ENCODE data around the gene ASPRV1. TPM values are rescaled to one million over a fixed set of nuclear protein-coding genes. Genes with fewer than 3 reads are reported as not detected.
A peak's percentile ranks its signal among the peaks of the same experiment; 100 is the strongest.

ASPRV1 gene
- total RNA-seq, 3 donors from 2014 or later (not counting 1 experiment from before 2014, with no cell fraction given) = 1.4 to 2.7 (median 1.9) TPM

DNA sequence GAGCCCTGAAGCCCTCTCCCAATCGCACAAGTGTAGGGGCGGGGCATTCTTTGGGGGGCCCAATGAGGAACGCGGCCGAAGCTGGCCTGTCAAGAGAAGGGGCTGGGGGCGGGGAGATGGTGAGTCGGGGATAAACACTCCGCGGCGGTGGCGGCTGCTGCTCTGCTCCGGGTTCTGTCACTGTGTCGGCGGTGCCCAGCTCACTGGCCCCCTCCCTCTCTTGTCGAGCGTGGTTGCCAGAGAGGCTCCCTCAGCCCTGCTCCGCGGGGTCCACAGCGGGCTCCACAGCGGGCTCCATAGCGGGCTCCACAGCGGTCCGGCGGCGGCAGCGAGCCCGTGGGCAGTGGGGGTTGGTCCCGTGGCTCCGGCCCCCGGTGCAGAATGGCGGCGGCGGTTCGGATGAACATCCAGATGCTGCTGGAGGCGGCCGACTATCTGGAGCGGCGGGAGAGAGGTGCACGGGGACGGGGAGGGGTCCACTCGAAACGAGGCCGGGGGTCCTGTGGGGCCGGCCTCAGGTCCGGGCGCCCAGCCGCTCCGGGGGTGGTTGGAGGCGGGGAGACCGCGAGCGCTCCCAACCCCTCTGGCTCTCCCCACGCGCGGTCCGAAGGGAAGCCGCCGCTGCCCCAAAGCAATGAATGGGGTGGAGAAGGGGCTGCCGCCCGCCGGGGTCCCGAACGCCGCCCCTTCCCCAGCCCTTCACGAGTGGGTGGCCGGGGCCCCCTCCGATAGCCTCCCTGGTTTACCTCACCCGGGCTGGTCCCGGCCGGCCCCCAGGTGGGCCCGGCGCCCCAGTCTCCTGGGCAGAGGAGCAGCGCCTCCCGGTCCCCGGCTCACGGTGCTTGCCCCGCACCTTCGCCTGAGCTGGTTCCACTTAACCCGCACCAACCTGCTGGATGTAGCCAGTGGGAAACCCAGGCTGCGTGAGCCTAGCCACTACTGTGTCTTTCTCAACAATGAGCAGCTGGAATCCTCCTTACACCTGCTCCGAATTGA is 46.2 kb downstream of the ASPRV1 start, which contains the start of gene MXD1:
Gene MXD1 (plus strand): TSS at position 160 of the 996 bp plus-strand sequence. CDS start 222 bp downstream, at position 382.
- H3K9me3 Mint-ChIP-seq = no peaks in the 10 kb centered on the region
- ATAC-seq (no peak), DNase-seq (peak; percentile 29 to 41)
- H3K27ac Mint-ChIP-seq = peak within 1 kb of the TSS; percentile 91 to 98
- H3K4me3 ChIP-seq (ENCODE audit: low read length) = peak within 1 kb of the TSS; percentile 76
- under 1% methylated on average over 81 of the region's 81 CpGs for WGBS (ENCODE audit: insufficient coverage)
- peaks cover 8% of the 10 kb centered on the region for H3K36me3 Mint-ChIP-seq
- H3K4me3 Mint-ChIP-seq = peak within 1 kb of the TSS; percentile 85
- H3K27ac ChIP-seq (ENCODE audit: low read length) = peak within 1 kb of the TSS; percentile 91
- peaks cover 23% of the 10 kb centered on the region for H3K36me3 ChIP-seq (ENCODE audit: control insufficient read depth, insufficient read depth, low read length)
- TF ChIP-seq, protein P1, sequence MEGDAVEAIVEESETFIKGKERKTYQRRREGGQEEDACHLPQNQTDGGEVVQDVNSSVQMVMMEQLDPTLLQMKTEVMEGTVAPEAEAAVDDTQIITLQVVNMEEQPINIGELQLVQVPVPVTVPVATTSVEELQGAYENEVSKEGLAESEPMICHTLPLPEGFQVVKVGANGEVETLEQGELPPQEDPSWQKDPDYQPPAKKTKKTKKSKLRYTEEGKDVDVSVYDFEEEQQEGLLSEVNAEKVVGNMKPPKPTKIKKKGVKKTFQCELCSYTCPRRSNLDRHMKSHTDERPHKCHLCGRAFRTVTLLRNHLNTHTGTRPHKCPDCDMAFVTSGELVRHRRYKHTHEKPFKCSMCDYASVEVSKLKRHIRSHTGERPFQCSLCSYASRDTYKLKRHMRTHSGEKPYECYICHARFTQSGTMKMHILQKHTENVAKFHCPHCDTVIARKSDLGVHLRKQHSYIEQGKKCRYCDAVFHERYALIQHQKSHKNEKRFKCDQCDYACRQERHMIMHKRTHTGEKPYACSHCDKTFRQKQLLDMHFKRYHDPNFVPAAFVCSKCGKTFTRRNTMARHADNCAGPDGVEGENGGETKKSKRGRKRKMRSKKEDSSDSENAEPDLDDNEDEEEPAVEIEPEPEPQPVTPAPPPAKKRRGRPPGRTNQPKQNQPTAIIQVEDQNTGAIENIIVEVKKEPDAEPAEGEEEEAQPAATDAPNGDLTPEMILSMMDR (IDR thresholded peaks at IDR 0.05) = no peak
- no peaks in the 10 kb centered on the region for H3K9me3 ChIP-seq (ENCODE audit: control insufficient read depth, insufficient read depth, low read length)
- intact Hi-C loops (cut with micrococcal nuclease) = loop anchor here (1.0 to 5.0 kb wide), 8 partner anchors 32 to 702 kb away; partner anchors contain the start of genes C2orf42, FAM136A, PCBP1 and TIA1
- H3K27me3 Mint-ChIP-seq (ENCODE audit: low read depth in 2 of 2) = no peaks in the 10 kb centered on the region
- peaks cover 25 to 32% of the 10 kb centered on the region in 2 donors for H3K4me1 Mint-ChIP-seq
- H3K27me3 ChIP-seq (ENCODE audit: control insufficient read depth, insufficient read depth, low read length) = no peaks in the 10 kb centered on the region
- H3K4me1 ChIP-seq (ENCODE audit: control insufficient read depth, insufficient read depth, low read length) = peaks cover 13% of the 10 kb centered on the region

DNA sequence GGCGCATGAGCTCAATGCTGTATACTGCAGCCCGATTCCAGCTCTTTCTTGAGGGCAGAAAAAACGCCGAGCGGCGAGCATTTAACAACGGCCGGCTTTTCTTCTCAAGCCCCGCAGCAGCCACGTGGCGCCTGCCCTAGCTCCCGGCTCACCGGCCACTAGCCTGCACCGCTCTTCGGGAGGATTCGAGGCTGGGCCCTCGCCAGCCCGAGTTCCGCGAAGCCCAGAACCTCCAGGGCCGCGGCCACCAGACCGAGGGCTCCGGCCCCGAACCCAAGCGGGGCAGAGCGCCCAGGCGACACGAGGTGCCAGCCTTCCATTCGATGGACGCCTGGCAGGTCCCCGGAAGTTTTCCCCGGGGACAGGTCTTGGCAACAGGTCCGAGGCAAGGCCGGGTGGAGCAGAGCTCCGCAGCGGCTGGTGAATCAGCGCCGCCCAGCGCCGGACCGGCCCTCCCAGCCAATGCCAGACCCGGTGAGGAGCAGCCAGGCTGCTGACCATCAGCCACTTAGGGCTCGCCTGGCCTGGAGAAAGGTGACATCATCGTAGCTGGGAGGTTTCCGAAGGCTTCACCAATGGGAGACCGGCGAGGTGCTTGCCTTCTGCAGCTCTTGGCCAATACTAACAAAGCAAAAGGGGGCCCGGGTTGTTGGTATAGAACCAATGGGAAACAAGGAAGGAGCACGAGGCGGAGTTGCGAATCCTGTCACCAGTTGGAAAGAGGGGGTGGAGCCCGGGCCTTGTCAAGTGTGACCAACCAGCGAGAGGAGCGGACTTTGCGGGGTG is 47.1 kb downstream of the ASPRV1 start:
- H3K27ac Mint-ChIP-seq = peak overlapping the region; percentile 91 to 98
- under 1% methylated on average over 56 of the region's 56 CpGs for WGBS (ENCODE audit: insufficient coverage)
- TF ChIP-seq, protein P1 (IDR thresholded peaks at IDR 0.05) = no peak
- H3K4me1 ChIP-seq (ENCODE audit: control insufficient read depth, insufficient read depth, low read length) = peaks cover 13% of the 10 kb centered on the region
- DNase-seq (peak; percentile 99 to 100), ATAC-seq (peak; percentile 85 to 95 (median 87))
- H3K36me3 ChIP-seq (ENCODE audit: control insufficient read depth, insufficient read depth, low read length) = peaks cover 22% of the 10 kb centered on the region
- peak overlapping the region; percentile 67 for H3K4me3 ChIP-seq (ENCODE audit: low read length)
- no peaks in the 10 kb centered on the region for H3K9me3 Mint-ChIP-seq
- intact Hi-C loops (cut with micrococcal nuclease) = loop anchor here (1.0 to 5.0 kb wide), 7 partner anchors 32 to 703 kb away; partner anchors contain the start of genes C2orf42, FAM136A and PCBP1
- H3K27ac ChIP-seq (ENCODE audit: low read length) = peak overlapping the region; percentile 91
- H3K9me3 ChIP-seq (ENCODE audit: control insufficient read depth, insufficient read depth, low read length) = no peaks in the 10 kb centered on the region
- peaks cover 8% of the 10 kb centered on the region for H3K36me3 Mint-ChIP-seq
- H3K4me3 Mint-ChIP-seq = peak overlapping the region; percentile 85
- peaks cover 25 to 32% of the 10 kb centered on the region in 2 donors for H3K4me1 Mint-ChIP-seq
- H3K27me3 Mint-ChIP-seq (ENCODE audit: low read depth in 2 of 2) = no peaks in the 10 kb centered on the region
- no peaks in the 10 kb centered on the region for H3K27me3 ChIP-seq (ENCODE audit: control insufficient read depth, insufficient read depth, low read length)

DNA sequence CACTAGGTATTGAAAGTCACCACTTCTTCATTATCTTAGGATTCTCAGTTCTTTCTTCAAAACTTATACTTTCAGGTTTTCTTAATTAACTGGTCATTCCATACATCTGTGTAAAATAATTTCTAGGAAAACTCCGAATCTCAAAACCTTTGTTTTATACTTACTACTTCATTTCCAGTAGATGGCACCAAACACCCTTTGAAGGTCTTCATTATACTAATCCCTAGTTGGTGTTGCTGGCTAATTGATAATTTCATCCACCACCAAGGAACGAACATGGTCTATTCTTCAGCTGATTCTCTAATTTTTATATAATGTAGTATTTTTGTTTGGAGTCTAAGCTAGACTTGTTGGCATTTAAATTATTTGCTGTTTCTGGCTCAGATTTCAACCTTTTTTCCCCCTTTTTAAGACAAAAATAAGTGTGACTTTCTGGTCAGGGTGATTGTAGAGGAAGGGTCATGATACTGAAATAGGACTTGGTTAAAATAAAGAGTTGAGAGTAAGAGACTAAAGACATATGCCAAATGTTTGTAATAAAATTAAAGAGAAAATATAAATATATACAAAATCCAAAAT is 49.4 kb downstream of the ASPRV1 start:
- Mint-ChIP-seq H3K4me1 (peaks cover 11 to 19% of the 10 kb centered on the region in 2 donors), H3K27me3 (ENCODE audit: low read depth in 2 of 2) (no peaks in the 10 kb centered on the region), H3K36me3 (peaks cover 4% of the 10 kb centered on the region), H3K9me3 (no peaks in the 10 kb centered on the region), H3K27ac (peak overlapping the region; percentile 82 to 91), H3K4me3 (peak overlapping the region; percentile 71)
- 25% methylated on average over 1 of the region's 2 CpGs for WGBS (ENCODE audit: insufficient coverage)
- DNase-seq (peak in 1 of 2 donors; percentile 80), ATAC-seq (no peak)
- Histone ChIP-seq H3K27ac (ENCODE audit: low read length) (peak overlapping the region; percentile 1), H3K27me3 (ENCODE audit: control insufficient read depth, insufficient read depth, low read length) (no peaks in the 10 kb centered on the region), H3K4me3 (ENCODE audit: low read length) (no peak overlapping the region), H3K36me3 (ENCODE audit: control insufficient read depth, insufficient read depth, low read length) (peaks cover 34% of the 10 kb centered on the region), H3K4me1 (ENCODE audit: control insufficient read depth, insufficient read depth, low read length) (peaks cover 13% of the 10 kb centered on the region), H3K9me3 (ENCODE audit: control insufficient read depth, insufficient read depth, low read length) (no peaks in the 10 kb centered on the region)
- TF ChIP-seq, protein P1 (IDR thresholded peaks at IDR 0.05) = peak; percentile 83
- intact Hi-C loops (cut with micrococcal nuclease) = loop anchor here (5.0 kb wide), 2 partner anchors 390 to 705 kb away; partner anchors contain the start of gene FAM136A

Other genes with a start within 250 kb of the ASPRV1 start
- 10 to 100 TPM; 44.6 to 63.6 (median 55.8) TPM for gene ANXA4, start 219.5 kb downstream of the ASPRV1 start, total RNA-seq
- 10 to 100 TPM; 34.6 to 49.4 (median 35.9) TPM for gene GMCL1, start 132.0 kb downstream of the ASPRV1 start, total RNA-seq
- gene SNRNP27, start 67.7 kb downstream of the ASPRV1 start, total RNA-seq = 10 to 100 TPM; 53.2 to 61.5 (median 58.2) TPM
- 100 to 1,000 TPM in 2 of 3 donors, 10 to 100 TPM in 1; 63.0 to 165 (median 112) TPM for gene MXD1, start 46.5 kb downstream of the ASPRV1 start, total RNA-seq
- gene PCBP1, start 125.8 kb upstream of the ASPRV1 start, total RNA-seq = 100 to 1,000 TPM; 329 to 358 (median 352) TPM
- 10 to 100 TPM; 22.7 to 31.5 (median 25.7) TPM for gene C2orf42, start 229.4 kb upstream of the ASPRV1 start, total RNA-seq

Measured in natural killer cell (primary cell).